Measurements from ENCODE around the gene ZMYND19.
A peak's percentile ranks its signal among the peaks of the same experiment; 100 is the strongest.
"Not testable (repeated sequence)": the region's sequence is repeated elsewhere in the genome, so short reads cannot be mapped to it uniquely, and the experiment has no call there.

The ZMYND19 gene

GRCh38 chr9:137590469-137591383, at the start of gene ZMYND19:
Gene ZMYND19 (minus strand): TSS chr9:137590512. CDS start chr9:137590263, 249 bp downstream.
- peak; percentile 97 for DNase-seq

- no peak for DNase-seq
Measured at GRCh38 chr9:137639303-137640051, 49.2 kb upstream of the ZMYND19 start.

DNA sequence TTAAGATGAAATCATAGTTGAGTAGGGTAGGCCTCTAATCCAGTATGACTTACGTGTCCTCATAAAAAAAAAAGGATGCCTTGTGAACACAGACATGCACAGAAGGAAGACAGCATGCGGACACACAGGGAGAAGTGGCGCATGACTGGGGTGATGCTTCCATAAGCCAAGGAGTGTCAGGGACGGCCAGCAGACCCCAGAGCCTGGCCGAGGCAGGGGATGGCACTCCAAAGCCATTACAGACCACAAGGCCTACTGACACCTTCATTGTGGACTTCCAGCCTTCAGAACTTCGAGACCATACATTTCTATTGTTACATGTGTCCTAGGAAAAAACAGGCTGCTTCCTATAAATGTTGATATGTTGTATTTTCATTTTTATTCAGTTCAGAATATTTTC, 48.4 kb upstream of the ZMYND19 start:
- DNase-seq: no peak

DNA sequence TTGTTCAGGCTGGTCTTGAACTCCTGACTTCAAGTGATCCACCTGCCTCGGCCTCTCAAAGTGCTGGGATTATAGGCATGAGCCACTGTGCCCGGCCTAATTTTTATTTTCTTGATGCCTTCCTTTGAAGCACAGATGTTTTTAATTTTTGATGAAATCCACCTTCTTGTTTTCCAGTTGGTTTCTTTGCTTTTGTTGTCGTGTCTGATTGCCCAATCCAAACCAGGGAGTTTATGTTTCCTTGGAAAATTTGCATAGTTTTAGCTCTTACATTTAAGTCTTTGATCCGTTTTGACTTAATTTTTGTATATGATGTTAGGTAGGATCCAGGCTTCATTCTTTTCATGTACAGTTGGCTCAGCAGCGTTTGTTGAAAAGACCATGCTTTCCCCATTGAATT, 43.7 kb upstream of the ZMYND19 start:
- DNase-seq: no peak

DNA sequence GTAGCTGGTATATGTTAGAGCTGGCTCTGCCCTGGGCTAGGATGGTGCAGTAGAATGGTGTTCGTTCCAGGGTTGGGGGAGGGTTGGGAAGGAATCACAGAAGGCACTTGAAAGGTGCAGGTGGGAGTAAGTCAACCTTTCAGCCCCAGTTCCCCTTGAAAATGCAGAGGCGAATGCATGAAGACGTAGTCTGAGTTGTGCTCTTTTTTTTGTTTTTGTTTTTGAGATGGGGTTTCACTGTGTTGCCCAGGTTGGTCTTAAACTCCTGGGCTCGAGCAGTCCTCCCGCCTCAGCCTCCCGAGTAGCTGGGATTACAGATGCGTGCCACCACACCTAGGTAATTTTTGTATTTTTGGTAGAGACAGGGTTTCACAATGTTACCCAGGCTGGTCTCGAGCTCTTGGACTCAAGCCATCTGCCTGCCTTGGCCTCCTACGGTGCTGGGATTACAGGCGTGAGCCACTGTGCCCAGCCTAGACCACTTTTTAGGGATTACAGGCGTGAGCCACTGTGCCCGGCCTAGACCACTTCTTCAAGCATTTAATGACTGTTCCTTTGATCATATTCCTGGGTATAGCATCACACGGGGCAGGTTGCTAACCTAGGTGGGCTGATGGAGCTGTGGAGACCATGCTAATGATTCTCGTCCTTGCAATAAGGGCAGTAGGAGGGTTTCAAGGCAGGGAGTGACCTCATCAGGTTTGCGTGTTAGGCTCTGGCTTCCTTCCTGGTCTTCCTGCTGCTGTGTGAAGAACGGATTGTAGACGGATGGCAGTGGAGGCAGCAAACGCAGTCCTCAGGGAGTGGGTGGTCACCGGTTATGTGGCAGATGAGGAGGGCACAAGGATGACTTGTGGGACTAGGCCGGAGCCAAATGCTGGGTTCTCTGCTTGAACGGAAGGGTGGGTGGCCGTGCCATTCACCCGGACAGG, 42.2 kb upstream of the ZMYND19 start:
- no peak for DNase-seq

DNA sequence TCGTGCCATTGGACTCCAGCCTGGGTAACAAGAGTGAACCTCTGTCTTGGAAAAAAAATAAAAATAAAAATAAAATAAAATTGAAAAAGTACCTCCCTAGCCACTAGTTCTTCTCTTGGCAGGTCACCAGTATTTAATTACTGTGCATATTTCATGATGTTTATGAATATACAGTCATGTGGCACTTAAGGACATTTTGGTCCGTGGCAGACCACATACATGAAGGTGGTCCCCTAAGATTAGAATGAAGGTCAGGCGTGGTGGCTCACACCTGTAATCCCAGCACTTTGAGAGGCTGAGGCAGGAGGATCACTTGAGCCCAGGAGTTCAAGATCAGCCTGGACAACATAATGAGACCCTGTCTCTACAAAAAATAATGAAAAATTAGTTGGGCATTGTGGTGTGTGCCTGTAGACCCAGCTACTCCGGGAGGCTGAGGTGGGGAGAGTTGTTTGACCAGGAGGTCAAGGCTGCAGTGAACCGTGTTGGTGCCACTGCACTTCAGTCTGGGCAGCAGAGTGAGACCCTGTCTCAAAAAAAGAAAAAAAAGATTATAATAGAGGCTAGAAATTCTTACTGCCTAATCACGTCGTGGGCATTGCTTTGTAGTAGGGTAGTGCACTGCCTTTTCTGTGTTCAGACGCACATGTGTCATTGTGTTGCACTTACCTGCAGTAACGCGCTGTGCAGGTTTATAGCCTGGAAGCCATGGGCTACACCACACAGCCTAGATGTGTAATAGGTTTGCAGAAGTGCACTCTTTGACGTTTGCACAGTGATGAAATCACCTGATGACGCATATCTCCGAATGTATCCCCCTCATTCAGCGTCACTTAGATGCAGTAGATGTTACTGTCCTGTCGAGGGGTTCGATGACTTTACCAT, 41.3 kb upstream of the ZMYND19 start:
- DNase-seq: no peak

GRCh38 chr9:137630679-137631078, 40.4 kb upstream of the ZMYND19 start:
- DNase-seq: no peak

- no peak for DNase-seq
Measured at GRCh38 chr9:137630126-137630525, 39.8 kb upstream of the ZMYND19 start.

GRCh38 chr9:137627406-137627805, 37.1 kb upstream of the ZMYND19 start:
- not testable (repeated sequence) for DNase-seq

DNA sequence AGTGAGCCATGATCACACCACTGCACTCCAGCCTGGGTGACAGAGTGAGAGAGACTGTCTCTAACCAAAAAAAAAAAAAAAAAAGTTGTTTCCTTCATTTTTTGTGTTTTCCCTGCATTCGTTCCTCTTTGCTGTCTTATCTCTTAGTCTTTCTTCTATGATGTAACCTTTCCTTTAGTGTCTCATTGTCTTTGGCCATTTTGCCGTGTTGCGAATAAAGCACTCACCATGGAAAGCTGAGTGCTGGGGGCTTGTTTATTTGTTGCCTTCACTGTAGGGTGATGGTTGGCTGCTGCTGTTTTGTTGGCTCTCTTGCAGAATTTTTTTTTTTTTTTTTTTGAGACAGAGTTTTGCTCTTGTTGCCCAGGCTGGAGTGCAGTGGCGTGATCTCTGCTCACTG, 36.2 kb upstream of the ZMYND19 start:
- no peak for DNase-seq

- DNase-seq: not testable (repeated sequence)
Measured at GRCh38 chr9:137622211-137622610, 31.9 kb upstream of the ZMYND19 start.

GRCh38 chr9:137621131-137621757, 30.9 kb upstream of the ZMYND19 start:
- peak; percentile 23 for DNase-seq

GRCh38 chr9:137620581-137620980, 30.3 kb upstream of the ZMYND19 start:
- DNase-seq: no peak

DNA sequence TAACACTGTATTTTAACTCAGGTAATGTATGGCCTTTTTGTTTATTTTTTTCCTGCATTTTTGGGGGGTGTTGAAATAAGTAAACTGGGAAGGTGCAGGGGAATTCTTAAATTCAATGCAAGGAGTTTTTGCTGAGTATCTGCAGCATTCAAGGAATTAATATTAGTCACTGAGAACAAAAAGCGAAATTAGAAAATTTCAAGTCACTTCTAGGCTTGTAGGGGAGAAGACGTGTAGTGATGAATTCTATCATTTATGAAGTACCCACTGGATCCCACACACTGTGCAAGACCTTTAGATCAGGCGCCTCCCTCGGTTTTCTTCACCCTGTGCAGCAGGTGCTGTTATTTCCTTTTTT, 29.7 kb upstream of the ZMYND19 start:
- no peak for DNase-seq

GRCh38 chr9:137619240-137620047, 29.1 kb upstream of the ZMYND19 start:
- DNase-seq: peak; percentile 77

DNA sequence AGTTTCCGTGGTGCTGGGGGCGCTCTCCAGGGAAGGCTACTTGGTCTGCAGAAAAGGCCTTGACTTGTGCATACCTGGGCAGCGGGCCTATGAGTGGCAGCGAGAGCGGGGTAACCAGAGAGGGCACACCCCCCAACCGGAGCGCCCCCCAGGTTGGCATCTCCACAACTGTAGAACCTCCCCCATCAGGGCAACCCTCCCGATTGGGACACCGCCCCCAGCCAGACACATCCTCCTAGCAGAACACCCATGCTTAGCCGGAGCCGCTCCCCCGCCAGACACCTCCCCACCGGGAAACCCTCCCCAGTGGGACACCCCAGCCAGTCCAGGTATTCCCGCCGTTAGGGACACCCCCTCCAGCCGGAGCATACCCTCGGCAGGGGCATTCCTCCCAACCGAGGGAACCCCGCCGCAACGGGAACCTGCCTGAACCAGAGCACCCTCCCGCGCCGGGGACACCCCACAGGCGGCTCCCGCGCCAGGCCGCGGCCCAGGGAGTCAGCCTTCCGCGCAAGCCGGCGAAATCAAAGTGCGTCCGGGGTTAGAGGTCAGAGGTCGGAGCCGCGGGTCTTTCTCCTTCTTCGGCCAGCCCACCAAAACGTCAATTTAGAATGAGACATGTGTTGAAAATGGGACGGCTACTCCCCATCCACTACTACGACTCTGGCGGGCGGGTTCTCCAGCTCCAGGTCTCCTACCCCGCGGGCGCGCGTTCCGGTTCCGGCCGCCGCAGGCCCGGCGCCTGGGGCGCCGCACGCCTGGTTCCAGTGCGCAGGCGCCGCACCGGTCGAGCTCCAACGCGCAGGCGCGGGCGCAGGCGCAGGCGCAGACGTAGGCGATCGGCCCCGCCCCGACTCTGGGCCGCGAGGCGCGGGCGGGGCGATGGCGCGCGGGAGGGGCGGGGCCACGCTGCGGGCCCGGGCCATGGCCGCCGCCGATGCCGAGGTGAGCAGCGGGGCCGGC, 28.1 kb upstream of the ZMYND19 start, which contains the start of gene EHMT1:
TSS of gene EHMT1 (plus strand) at position 901 of the 963 bp plus-strand sequence. CDS start at position 925, 24 bp downstream.
- peak; percentile 96 for DNase-seq

- no peak for DNase-seq
Measured at GRCh38 chr9:137615387-137615871, 25.1 kb upstream of the ZMYND19 start.

GRCh38 chr9:137614631-137615386, 24.5 kb upstream of the ZMYND19 start:
- no peak for DNase-seq

Data from eye (tissue), 1 donor.